COLO829 (cell line): ENCODE measurements around the gene TRIP6.

ENCODE experiments used
- DNase-seq: peaks from one replicate; pipeline ENCODE4 v3.0.0; 2012; ENCODE audit warnings: low spot score

Gene TRIP6

DNA sequence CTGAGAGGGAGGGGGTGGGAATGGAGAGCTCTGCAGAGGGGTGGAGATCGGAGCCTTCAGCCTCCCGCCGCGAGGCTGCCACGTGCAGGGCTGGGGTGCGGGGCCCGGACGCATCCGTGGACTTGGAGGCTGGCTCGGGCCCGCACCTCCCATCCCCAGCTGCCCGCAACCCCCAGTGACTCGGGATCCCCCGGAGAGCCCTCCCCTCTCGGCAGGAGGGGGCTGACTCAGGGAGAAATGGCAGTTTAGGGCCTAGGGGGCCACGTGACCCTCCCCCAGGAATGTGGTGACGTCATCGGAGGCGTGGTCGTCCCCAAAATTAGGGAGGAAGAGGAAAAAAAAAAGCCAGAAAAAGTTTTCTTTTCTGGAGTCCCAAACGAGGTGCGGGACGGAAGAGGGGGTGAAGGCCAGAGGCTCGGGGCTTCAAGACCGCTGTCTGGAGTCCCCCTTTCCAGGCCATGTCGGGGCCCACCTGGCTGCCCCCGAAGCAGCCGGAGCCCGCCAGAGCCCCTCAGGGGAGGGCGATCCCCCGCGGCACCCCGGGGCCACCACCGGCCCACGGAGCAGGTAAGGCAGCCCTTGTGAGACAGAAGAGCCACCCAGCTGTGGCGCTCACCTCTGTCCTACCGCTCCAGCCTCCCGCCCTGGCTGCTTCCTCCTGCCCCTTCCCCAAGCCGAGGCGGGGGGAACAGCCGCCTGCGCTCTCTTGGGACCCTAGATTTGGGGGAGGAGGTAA is at the start of gene TRIP6:
Gene TRIP6, plus strand, starts transcription at position 348 of the 736 bp plus-strand sequence. Its CDS starts 111 bp downstream, at position 459.
- peak; percentile 93 for DNase-seq

- no peak for DNase-seq
Observed at GRCh38 chr7:100818366-100818765, 48.8 kb upstream of the TRIP6 start.

DNA sequence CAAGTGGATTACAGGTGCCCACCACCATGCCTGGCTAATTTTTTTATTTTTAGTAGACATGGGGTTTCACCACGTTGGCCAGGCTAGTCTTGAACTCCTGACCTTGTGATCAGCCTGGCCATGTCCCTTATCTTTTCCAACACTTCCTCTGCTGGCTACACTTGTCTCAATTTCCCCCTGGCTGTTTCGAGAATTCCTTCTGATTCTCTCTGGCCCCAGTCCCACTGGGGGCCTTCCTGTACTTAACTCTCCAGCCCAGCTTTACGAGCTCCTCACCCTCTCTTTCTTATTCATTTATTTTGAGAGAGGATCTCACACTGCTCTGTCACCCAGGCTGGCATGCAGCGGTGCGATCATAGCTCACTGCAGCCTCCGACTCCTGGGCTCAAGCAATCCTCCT is 48.4 kb upstream of the TRIP6 start:
- no peak for DNase-seq

- no peak for DNase-seq
Observed at GRCh38 chr7:100819586-100819985, 47.6 kb upstream of the TRIP6 start.

DNA sequence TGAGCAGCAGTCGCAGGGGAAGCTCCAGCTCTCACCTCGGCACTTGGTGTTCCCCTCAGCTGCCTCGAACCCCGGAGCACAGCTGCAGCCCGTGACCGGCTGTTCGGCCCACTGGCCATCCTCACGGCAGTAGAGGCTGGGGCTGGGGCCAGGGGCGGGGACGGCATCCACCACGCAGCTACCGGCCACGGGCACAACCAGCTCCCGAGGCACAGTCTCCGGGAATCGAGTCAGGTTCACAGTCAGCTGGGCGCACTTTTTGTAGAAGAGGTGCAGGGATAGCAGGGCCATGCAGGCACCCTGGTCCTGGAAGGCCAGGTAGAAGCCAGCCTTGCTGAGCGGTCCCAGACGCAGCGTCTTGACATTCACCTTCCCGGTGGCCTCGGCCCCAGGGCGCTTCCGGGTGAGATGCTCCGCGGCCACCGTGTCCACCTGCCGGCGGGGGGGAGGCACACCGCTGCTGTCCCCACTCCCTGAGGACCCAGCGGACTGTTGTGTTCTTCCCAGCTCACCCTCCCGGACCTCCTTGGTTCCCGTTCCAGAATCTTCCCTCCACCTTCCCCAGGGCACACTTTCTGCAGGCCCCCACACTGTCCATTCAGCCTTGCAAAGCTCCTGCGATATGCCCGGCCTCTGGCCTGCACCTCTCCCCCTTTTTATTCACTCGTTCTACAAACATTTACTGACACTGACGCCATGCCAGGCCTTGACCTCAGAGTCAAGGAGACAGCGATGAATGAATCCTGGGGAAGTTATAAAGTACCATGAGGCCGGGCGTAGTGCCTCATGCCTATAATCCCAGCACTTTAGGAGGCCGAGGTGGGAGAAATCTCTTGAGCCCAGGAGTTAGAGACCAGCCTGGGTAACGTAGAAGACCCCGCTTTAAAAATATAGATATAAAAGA is 44.7 kb upstream of the TRIP6 start:
- no peak for DNase-seq

- DNase-seq, result no peak
Observed at GRCh38 chr7:100823140-100823525, 44.1 kb upstream of the TRIP6 start.

GRCh38 chr7:100823534-100823933 is 43.7 kb upstream of the TRIP6 start:
- no peak for DNase-seq

- no peak for DNase-seq
Observed at GRCh38 chr7:100824499-100825214, 42.5 kb upstream of the TRIP6 start.

GRCh38 chr7:100825215-100825671 is 41.9 kb upstream of the TRIP6 start:
- DNase-seq, result no peak

DNA sequence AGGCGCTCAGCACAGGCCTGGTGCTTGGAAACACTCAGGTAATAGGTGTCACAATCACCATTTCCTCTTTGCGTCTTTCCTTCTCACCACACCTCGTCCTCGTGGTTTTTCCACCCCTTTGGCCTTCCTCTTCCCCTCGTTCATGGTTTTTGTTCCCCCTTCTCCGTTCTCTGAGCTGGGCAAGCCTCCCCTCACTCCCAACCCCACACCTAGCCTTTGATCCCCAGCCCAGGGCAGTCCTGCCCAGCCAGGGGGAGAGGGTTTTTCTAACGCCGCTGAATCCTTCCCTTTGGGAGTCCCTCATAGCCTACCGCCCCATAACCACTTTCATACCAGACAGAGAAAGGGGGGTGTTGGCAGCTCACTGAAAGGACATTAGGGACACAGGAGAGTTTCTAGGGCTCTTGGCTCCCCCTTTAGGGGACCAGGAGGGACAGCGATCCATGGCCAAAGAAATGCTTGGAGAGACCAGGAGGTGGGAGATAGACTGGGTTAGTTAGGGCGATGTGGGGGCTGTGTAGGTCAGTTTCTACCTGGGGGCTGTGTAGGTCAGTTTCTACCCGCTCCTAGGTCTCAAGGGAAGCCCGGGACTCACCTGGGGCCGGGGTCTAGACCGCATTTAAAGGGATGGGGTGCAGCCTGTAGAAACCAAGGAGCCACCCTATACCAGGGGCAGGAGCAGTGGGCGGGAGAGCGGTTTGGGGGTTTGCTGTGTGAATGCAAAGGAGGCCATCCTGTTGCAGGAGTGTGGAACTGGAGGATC is 41.3 kb upstream of the TRIP6 start:
- no peak for DNase-seq

DNA sequence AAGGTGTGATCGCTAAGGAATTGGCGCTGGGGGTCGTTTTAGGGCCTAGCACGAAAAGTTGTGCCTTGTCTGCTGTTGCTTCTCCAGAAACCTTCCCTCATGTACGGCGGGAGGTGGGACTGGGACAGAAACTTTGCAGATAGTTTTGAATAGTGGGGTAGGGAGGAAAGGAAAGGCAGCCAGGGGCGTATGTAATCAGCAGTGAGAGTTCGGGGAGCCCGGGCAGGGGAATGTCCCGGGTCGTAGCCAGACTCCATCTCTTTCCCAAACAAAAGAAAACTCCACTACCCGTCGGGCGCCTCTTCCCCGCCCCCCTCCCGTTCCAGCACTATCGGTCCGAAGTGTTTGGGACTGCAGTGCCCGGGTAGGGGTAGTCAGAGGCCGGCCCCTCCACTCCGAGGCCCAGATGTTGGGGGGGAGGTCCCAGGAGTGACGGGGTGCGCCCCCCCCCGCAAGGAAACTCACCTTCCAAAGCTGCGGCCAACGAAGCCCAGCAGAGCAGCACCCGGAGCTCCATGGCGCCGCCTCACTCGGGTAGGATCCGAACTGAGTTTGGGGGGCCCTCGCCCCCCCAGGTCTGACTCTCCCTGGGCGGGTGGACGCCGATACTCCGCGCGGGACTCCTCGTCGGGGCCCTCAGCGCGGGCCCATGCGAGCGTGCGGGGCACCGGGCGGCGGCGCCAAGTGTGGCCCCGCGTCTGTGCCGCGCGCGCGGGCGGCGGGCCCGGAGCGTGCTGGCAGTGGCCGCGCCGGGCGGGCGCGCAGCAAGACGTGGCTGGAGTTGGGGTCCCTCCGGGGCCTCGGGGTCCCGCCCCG is 40.5 kb upstream of the TRIP6 start:
- DNase-seq, result no peak

- no peak for DNase-seq
Observed at GRCh38 chr7:100827330-100828226, 39.6 kb upstream of the TRIP6 start, which contains the start of gene EPHB4. EPHB4 (minus strand) TSS chr7:100827523; CDS start chr7:100827030, 493 bp downstream.

DNA sequence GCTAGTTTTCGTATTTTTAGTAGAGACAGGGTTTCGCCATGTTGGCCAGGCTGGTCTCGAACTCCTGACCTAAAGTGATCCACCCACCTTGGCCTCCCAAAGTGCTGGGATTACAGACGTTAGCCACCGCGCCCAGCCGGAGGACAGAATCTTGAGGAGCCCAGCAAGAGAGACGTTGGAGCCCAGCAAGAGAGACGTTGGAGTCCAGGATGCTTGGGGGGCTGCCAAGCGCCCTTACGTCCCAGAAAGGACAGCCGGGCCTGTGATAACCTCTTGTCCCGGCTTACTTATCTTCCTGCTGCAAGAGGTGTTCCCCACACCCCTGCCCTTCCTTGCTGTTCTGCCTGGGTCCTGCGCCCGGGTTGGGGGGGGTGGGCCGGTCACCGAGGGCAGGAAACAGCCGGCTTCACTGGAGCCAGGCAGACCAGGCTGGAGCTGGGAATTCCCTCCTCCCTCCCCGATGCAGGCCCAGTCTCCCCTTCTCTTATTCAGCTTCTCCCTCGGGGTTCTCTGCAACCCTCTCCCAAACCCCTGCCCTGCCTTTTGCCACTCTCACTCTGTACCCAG is 38.0 kb upstream of the TRIP6 start:
- DNase-seq, result no peak

DNA sequence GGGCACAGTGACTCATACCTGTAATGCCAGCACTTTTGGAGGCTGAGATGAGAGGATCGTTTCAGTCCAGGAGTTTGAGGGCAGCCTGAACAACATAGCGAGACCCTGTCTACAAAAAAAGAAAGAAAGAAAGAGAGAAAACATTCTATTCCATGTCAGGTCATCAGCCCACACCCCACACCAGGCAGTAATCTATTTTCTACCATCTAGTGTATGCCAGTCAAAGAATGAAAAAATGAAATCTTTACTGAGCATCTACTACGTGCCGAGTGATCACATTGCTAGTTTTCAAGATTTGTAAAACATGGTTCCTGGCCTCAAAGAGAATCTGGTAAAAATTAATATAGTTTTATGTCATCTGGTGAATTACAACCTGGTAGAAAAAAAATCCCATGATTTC is 36.8 kb upstream of the TRIP6 start:
- no peak for DNase-seq

DNA sequence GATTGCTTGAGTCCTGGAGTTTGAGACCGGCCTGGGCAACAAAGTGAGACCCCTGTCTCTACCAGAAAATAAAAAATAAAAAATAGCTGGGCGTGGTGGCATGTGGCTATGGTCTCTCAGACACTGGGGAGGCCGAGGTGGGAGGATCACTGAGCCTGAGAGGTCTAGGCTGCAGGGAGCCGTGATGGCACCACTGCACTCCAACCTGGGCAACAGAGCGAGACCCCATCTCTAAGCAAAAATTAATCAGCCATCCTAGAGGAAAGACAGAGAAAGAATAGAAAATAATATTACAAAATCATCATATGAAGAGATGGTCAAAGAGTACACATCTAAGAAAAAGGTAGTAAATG is 34.9 kb upstream of the TRIP6 start:
- DNase-seq, result no peak

- no peak for DNase-seq
Observed at GRCh38 chr7:100835903-100836811, 31.0 kb upstream of the TRIP6 start.

DNA sequence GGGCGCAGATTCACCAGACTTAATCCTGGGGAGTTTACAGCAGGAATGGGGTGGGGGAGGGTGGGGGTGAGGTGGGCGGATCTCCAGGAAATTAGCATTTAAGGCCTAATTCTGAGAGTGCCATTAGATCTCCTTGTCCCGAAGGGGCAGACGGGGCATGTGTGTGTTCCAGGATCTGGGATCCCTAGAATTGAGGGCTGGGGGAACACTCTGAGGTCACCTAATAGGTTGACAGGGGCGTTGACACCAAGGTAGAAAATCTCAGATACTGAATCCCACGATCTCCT is 30.4 kb upstream of the TRIP6 start:
- no peak for DNase-seq

- DNase-seq, result peak; percentile 93
Observed at GRCh38 chr7:100837099-100837836, 29.9 kb upstream of the TRIP6 start.
